GM19395 (cell line): Measurements from ENCODE around the gene CHD2.
"Not testable (repeated sequence)": the region's sequence is repeated elsewhere in the genome, so short reads cannot be mapped to it uniquely, and the experiment has no call there.

Source experiments
- ATAC-seq: cut with Tn5 transposase; IDR thresholded peaks from one replicate; pipeline ENCODE4 v1.9.1; 2021; ENCODE audit warnings: mild to moderate bottlenecking, moderate library complexity; ENCODE audit not compliant: unreplicated experiment

The CHD2 gene

DNA sequence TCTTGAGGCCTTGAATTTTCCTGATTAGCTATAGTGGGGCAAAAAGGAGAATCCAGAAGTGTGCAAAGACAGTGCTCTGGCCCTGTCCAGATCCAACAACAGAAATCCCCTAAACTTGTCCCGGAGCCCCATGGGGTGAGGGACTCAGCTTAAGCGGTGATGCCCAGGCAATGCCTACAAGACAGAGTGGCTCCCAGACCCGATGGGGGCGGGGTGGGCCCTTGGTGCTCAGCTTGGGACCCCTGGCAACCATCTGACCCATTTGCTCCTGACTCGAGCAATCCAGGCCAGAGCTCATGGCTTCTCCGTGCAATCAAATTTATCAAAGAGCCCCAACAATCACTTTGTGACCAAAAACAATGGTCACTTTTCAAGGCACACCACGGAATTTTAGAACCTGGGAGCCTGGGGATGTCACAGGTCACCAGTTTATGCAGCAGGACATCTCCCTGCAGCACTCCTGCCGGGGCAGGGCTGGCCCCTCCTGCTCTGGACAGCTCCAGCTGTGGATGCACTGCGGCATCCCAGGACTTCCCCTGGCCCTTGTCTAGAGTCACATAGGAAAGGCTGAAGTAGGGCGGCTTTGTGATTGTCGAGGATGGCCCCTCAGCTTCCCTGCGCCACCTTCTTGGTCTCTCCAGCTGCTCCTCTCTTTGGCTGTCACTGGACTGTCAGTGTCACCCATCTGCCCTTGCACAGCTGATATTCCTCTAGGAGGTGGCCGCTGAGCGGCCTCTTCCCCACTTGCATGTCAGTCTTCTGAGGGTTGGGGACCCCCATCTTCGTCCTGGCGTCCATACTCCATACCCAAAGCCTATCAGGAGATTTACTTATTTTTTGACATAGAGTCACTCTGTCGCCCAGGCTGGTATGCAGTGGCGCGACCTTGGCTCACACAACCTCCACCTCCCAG lies 160.5 kb downstream of the CHD2 start:
- ATAC-seq, result no peak

DNA sequence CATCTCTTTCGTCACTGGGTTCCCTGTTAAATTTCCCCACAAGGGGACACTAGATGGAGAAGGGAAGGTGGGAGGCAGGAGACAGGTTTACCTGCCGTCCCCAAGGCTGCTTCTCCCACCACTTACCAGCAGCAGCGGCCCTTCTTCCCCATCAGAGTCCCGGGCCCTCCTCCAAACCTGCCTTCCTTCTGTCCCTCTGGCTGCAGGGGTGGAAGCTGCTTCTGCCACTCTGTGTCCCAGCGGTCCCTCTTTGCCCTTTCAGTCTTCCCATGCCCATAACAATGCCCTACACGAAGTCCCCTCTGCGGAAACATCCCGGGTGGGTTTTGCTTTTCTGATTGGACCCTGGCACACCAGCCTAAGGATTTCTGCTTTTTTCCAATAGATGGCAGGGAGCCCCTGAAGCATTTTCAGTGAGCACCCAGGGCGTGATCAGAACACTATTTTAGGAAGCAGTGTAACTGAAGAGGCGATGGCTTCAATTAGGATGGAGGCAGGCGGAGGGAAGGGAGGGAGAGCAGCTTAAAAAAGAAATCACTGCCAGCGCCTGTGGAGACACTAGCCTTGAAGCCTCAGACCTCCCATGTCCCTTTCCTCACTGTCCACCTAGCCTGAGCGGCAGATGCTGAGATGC lies 162.6 kb downstream of the CHD2 start:
- not testable (repeated sequence) for ATAC-seq

- no peak for ATAC-seq
Measured at GRCh38 chr15:93063262-93063671, 163.1 kb downstream of the CHD2 start.

DNA sequence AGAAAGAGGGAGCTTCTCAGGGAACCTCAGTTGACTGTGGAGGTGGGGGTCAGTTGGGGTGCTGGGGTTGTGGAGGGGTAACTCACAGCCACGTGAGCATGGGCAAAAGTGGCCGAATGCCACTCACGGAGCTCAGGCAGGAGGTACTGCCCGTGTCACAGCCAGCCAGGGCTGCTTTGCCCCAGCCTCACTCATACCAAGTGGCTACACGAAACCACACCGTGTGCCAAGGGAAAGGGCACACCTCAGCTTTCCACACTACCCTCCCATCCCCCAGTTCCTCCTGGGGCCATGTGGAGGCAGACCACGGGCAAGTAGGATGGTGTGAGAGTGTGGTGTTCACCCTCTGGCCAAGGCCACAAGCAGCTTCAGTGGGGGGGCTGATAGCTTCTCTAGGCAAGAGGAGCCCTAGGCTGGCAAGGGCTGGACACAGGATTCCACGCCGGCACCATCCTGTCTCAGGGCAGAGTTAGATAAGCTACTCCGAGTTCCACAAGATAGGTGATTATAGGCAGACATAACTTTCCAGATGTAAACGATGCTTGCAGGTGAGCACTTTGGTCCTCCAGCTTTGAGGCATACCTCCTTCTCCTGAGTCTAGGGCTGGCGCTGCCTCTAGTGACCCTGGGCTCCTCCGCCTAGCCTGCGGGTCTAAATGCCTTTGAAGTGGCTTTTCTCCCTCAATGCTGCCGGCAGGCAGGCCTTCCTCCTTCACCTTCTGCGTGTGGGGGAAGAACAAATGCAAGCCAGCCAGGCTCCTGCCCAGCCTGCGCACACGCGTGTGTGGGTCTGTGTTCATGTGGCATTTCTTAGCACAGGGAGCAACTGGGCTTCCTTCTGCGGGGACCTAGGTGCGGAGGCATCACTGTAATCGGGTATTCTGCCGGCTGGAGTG lies 163.9 kb downstream of the CHD2 start:
- ATAC-seq, result no peak

- ATAC-seq, result no peak
Measured at GRCh38 chr15:93065641-93066045, 165.5 kb downstream of the CHD2 start.

DNA sequence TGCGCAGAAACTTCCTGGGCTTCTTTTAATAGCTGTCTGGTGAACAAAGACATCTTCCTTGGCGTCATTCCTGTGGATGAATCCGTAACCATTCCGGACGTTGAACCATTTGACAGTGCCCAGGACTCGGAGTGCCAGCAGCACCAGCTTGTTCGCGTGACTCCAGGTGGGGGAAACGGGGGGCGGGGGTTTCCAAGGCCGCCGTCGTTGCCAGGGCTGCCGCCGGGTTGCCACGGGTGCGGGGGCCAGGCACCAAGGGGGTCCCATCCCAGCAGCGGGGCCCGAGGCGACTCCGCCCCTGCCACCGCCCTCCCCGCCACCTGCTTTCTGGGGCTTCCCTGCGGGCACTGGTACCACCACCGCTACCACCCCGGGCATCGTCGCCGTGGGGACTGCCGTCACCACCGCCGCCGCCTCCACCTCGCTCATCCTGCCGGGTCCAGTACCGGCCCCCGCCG lies 166.1 kb downstream of the CHD2 start:
- ATAC-seq, result no peak

- ATAC-seq, result no peak
Measured at GRCh38 chr15:93066834-93067648, 166.9 kb downstream of the CHD2 start.

DNA sequence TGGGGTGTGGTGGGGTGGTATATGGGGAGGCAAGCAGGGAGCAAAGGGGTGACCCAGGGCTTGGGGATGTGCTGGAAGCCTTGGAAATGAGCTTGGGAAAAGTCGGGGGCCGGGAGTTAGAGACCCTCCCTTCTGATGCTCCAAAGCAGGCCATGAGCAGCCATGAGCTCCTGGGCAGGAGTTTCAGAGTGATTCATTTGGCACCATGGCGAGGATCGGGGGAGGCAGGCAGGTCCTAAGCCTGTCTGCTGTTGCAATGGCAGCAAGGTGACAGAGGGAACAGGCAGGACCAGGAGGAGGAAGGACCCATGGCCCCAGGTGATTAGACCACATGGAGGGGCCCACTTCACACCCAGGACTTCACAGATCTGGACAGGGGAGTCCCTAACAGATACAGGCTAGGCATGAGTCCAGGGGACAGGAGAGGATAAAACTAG lies 167.5 kb downstream of the CHD2 start:
- ATAC-seq, result no peak

DNA sequence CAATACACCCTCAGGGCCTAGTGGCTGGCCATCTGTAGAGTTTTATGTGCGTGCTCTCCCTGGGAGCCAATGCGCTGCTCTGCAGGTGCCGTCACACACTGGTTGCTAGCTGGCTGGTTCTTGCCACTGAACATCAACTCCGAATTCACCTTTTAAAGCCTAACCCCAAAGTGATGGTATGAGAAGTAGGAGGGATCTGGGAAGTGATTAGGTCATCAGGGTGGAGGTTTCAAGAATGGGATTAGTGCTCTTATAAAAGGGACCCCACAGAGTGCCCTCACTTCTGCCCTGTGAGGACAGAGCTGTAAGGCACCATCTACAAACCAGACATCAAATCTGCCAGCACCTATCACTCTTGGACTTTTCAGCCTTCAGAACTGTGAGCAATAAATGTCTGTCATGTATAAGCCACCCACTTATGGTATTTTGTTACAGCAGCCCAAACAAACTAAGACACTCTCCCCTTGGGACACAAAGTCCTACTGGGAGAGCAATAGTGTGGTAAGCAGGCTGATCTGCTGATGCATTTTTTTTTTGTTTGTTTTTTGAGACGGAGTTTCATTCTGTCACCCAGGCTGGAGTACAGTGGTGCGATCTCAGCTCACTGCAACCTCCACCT lies 168.6 kb downstream of the CHD2 start:
- no peak for ATAC-seq

DNA sequence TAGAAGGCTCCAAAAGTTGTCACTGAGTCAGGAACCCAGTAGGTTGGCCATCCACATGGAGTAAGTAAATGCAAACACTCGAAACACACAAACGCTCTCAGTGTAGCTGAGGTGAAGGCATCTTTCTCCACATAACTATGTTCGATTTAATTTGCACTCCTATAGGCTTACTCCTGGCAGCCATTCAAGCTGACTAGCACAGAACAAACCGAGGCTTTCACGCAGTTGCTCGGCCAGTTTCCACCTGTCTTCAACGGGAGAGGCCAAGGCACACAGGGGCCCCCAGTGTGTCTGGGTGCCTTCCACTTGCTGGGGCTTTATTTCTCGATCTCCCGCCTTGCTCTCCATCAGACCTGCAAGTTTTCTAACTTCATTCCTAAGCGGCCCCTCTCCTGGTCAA lies 170.0 kb downstream of the CHD2 start:
- no peak for ATAC-seq

DNA sequence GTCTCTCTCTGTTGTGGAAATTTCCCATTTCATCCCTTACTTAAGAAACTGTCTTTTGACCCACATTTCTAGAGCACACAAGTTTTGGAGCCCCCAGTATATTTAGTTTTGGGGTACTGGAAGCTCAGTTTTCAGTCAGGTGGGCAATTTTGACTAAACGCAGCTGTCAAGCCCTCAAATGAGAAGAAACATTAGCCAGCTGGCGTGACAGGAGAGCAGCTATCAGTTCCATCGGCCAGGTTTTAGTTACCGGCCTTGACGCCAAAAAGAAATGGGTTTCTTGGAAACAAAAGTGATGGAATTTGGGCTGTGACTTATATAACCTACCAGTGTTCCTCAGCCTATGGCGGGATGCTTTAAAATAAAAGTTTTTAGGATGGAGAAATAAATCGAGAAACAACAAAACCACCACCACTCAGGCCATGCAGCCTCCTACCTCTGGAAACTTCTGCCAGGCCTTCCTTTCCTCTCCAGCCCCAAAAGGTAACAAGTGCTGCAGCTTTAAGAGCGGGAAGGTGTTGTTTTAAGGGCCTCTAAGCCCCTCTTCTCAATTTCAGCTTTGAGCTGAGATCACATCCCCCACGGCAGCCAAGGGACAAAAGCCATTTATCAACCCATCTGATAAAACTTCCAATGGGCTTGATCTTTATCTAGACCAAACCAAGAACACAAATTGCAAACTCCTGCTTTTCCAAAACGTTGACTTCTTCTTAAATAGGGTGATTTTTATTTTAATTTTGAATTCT lies 170.6 kb downstream of the CHD2 start:
- no peak for ATAC-seq

DNA sequence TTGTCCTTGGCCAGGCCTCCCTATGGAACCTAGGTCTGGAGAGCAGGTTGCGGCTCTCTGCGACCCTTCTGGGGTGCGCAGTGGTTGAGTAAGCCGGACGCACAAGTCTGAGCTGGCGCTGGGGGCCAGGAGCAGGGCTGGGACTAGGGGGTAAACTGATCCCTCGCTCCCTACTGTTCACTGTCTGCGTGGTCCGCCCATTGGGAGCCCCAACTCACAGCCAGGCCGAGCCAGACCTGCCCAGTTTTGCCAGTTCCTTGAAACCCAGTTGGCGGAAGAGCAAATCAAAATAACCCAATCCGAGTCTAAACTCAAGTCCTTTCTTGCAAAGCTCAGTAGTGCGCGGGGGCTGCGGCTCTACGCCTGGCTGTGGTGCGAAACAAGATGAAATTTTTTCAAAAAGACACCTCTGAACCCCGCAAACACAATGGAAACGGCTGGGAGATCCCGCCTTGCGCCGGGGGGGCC lies 171.4 kb downstream of the CHD2 start:
- ATAC-seq, result no peak

GRCh38 chr15:93072011-93072410 lies 171.9 kb downstream of the CHD2 start:
- ATAC-seq, result no peak

- ATAC-seq, result no peak
Measured at GRCh38 chr15:93072411-93073394, 172.6 kb downstream of the CHD2 start.

DNA sequence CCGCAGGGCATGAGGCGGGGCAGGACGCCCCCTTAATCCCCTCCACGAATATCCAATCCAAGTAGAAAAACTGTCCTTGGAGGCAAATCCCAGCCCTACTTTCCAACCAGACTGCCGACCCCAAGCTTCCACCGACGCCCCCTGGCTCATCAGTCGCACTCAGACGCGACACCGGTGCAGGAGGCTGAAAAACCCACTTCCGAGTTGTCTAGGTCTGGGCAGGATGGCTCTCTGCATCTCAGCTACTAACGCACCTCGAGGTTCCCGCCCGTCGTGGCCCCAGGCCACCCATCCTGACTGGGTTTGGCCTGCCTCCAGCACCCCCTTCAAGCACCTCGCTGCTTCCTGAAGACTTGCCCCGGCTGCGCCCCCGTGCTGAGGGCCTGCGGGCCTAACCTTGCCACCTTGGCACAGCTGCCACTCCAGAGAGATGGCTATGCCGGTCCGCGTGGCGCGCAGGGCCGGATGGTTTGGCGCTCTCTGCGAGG lies 173.4 kb downstream of the CHD2 start:
- ATAC-seq, result no peak

DNA sequence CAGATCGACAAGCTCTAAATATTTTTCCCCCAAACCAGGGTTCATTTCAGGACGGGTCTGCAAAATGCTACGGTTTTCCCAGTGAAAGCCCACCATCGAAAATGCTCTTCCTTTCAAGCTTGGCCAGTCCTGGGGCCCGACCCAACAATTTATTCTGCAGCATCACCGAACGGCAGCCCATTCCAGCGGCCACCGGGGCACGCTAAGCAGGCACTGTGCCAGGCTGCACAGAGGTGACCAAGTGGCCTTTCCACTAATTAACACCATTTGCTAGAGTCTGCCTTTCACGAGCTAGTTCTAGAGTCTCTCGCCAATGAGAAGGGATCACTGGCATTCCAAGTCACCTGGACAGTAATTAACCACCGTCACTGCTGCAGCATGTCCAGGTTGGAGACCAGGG lies 174.5 kb downstream of the CHD2 start:
- ATAC-seq, result no peak

GRCh38 chr15:93076217-93076616 lies 176.1 kb downstream of the CHD2 start:
- ATAC-seq, result no peak

DNA sequence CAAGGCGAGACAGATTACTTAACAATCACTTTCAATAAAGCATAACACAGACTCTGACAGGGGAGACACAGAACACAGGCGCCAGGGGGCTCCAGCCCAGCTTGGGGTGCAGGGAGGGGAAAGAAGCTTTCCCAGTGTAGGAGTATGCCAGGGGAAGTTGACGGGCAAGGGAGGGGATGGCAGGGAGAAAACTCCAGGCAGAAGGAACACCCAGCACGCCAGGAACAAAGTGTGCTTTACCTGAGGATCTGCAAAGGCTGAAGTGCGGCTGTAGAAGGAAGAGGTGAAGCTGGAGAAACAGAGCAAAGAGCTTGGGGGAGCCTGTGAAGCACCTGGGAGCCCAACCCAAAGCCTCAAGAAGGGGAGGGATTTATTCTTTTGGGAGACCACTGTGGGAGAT lies 176.8 kb downstream of the CHD2 start:
- ATAC-seq, result no peak
